Panc1 (cell line): Measurements from ENCODE around the gene ITSN2.

ENCODE experiments used
- TF ChIP-seq, protein P1 (sequence below): fragments of 450-650 bp; IDR thresholded peaks from 2 replicates; pipeline ENCODE4 v1.5.1; 2017; ENCODE audit warnings: mild to moderate bottlenecking
- TF ChIP-seq, protein P2 (sequence below), 2 experiments: IDR thresholded peaks; 2 replicates each; pipeline ENCODE4 v1.6.1; 2011 to 2012; ENCODE audit warnings: low read depth in 2 of 2, control low read depth in 1 of 2, low read length in 1 of 2, mild to moderate bottlenecking in 1 of 2, moderate library complexity in 1 of 2; ENCODE audit not compliant: insufficient read depth in 1 of 2

DNA sequence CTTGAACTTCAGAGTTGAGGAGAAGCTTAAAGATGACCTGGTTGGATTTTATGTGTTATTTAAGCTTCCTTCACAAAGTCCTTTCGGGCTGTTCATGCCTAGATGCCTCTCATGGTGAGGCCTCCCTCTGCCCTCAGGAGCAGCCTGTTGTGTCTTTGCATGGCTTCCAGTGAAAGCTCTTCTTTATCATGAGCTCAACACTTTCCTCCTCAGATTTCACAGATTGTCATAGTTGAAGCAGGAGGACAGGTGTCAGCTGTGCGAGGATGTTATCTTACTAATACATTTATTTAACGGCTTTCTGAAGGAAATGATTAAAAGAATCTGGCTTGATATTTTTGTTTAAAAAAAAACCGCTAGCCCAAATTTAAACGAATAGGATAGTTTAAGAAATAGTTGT lies 48.8 kb upstream of the ITSN2 start:
- TF ChIP-seq, protein P1, sequence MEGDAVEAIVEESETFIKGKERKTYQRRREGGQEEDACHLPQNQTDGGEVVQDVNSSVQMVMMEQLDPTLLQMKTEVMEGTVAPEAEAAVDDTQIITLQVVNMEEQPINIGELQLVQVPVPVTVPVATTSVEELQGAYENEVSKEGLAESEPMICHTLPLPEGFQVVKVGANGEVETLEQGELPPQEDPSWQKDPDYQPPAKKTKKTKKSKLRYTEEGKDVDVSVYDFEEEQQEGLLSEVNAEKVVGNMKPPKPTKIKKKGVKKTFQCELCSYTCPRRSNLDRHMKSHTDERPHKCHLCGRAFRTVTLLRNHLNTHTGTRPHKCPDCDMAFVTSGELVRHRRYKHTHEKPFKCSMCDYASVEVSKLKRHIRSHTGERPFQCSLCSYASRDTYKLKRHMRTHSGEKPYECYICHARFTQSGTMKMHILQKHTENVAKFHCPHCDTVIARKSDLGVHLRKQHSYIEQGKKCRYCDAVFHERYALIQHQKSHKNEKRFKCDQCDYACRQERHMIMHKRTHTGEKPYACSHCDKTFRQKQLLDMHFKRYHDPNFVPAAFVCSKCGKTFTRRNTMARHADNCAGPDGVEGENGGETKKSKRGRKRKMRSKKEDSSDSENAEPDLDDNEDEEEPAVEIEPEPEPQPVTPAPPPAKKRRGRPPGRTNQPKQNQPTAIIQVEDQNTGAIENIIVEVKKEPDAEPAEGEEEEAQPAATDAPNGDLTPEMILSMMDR = no peak
- TF ChIP-seq, protein P2, sequence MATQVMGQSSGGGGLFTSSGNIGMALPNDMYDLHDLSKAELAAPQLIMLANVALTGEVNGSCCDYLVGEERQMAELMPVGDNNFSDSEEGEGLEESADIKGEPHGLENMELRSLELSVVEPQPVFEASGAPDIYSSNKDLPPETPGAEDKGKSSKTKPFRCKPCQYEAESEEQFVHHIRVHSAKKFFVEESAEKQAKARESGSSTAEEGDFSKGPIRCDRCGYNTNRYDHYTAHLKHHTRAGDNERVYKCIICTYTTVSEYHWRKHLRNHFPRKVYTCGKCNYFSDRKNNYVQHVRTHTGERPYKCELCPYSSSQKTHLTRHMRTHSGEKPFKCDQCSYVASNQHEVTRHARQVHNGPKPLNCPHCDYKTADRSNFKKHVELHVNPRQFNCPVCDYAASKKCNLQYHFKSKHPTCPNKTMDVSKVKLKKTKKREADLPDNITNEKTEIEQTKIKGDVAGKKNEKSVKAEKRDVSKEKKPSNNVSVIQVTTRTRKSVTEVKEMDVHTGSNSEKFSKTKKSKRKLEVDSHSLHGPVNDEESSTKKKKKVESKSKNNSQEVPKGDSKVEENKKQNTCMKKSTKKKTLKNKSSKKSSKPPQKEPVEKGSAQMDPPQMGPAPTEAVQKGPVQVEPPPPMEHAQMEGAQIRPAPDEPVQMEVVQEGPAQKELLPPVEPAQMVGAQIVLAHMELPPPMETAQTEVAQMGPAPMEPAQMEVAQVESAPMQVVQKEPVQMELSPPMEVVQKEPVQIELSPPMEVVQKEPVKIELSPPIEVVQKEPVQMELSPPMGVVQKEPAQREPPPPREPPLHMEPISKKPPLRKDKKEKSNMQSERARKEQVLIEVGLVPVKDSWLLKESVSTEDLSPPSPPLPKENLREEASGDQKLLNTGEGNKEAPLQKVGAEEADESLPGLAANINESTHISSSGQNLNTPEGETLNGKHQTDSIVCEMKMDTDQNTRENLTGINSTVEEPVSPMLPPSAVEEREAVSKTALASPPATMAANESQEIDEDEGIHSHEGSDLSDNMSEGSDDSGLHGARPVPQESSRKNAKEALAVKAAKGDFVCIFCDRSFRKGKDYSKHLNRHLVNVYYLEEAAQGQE (IDR thresholded peaks at IDR 0.05; ENCODE audit: insufficient read depth in 1 of 2, low read depth in 2 of 2, low read length in 1 of 2) = no peak
